Liver (tissue), 9 donors: Measurements from ENCODE around the gene TSN. TPM values are rescaled to one million over a fixed set of nuclear protein-coding genes. Genes with fewer than 3 reads are reported as not detected.

ENCODE experiments used
- DNase-seq: peaks from one replicate; pipeline ENCODE4 v3.0.0-alpha.2; 2017; ENCODE audit warnings: low spot score
- H3K27ac ChIP-seq, 2 donors: one replicate each; pipeline ENCODE4 v1.7.0; 2013; ENCODE audit warnings: inconsistent platforms in 2 of 2, low read length in 2 of 2, control low read depth in 1 of 2, low read depth in 1 of 2, mild to moderate bottlenecking in 1 of 2
- H3K27me3 ChIP-seq, 4 donors: one replicate each; pipeline versions ENCODE4 v1.6.1 to v1.7.0; 2013; ENCODE audit warnings: low read length in 3 of 4, inconsistent platforms in 1 of 4, mild to moderate bottlenecking in 1 of 4, moderate library complexity in 1 of 4; ENCODE audit not compliant: control insufficient read depth in 4 of 4, insufficient read depth in 4 of 4
- H3K36me3 ChIP-seq, 4 donors: one replicate each; pipeline versions ENCODE4 v1.6.1 to v1.7.0; 2013; ENCODE audit warnings: low read length in 3 of 4, mild to moderate bottlenecking in 3 of 4, low read depth in 1 of 4, moderate library complexity in 1 of 4; ENCODE audit not compliant: control insufficient read depth in 4 of 4, insufficient read depth in 3 of 4
- H3K4me1 ChIP-seq, 4 donors: one replicate each; pipeline versions ENCODE4 v1.6.1 to v1.7.0; 2013; ENCODE audit warnings: low read length in 3 of 4, mild to moderate bottlenecking in 3 of 4, moderate library complexity in 1 of 4; ENCODE audit not compliant: control insufficient read depth in 4 of 4, insufficient read depth in 4 of 4
- H3K4me3 ChIP-seq, 3 donors: one replicate each; pipeline versions ENCODE4 v1.6.1 to v1.7.0; 2013; ENCODE audit warnings: low read length in 3 of 3, control low read depth in 1 of 3, low read depth in 1 of 3, mild to moderate bottlenecking in 1 of 3
- H3K9ac ChIP-seq, 2 donors: one replicate each; pipeline ENCODE4 v1.7.0; 2013; ENCODE audit warnings: low read length in 2 of 2, mild to moderate bottlenecking in 2 of 2, moderate library complexity in 2 of 2, control low read depth in 1 of 2, low read depth in 1 of 2
- H3K9me3 ChIP-seq, 4 donors: one replicate each; pipeline versions ENCODE4 v1.6.1 to v1.7.0; 2013; ENCODE audit warnings: low read length in 3 of 4; ENCODE audit not compliant: control insufficient read depth in 4 of 4
- EGR1 ChIP-seq, 2 donors: IDR thresholded peaks; 2 replicates each; pipeline ENCODE4 v1.6.1; 2016 to 2018; ENCODE audit warnings: antibody characterized with exemption in 2 of 2, low read depth in 2 of 2
- FOXA1 ChIP-seq: IDR thresholded peaks from 2 replicates; pipeline ENCODE4 v1.6.1; 2016; ENCODE audit warnings: antibody characterized with exemption
- FOXA2 ChIP-seq: IDR thresholded peaks from 2 replicates; pipeline ENCODE4 v1.6.1; 2016; ENCODE audit warnings: antibody characterized with exemption
- GABPA ChIP-seq, 2 donors: IDR thresholded peaks in 1 of 2; conservative IDR thresholded peaks in 1 of 2; 2 replicates each; pipeline ENCODE4 v1.6.1; 2016; ENCODE audit warnings: antibody characterized with exemption in 2 of 2, mild to moderate bottlenecking in 1 of 2, moderate library complexity in 1 of 2
- HNF4A ChIP-seq, 2 donors: conservative IDR thresholded peaks; 2 replicates each; pipeline ENCODE4 v1.6.1; 2016; ENCODE audit warnings: antibody characterized with exemption in 2 of 2, mild to moderate bottlenecking in 2 of 2
- HNF4G ChIP-seq: IDR thresholded peaks from 2 replicates; pipeline ENCODE4 v1.6.1; 2016; ENCODE audit warnings: antibody characterized with exemption
- JUND ChIP-seq, 2 donors: IDR thresholded peaks; 2 replicates each; pipeline ENCODE4 v1.6.1; 2016; ENCODE audit warnings: antibody characterized with exemption in 2 of 2
- NR2F2 ChIP-seq: IDR thresholded peaks from 2 replicates; pipeline ENCODE4 v1.6.1; 2016; ENCODE audit warnings: antibody characterized with exemption
- RAD21 ChIP-seq, 2 donors: IDR thresholded peaks; 2 replicates each; pipeline ENCODE4 v1.6.1; 2016; ENCODE audit warnings: antibody characterized with exemption in 2 of 2, mild to moderate bottlenecking in 2 of 2
- RXRA ChIP-seq, 2 donors: IDR thresholded peaks; 2 replicates each; pipeline ENCODE4 v1.6.1; 2017 to 2018; ENCODE audit warnings: antibody characterized with exemption in 2 of 2, mild to moderate bottlenecking in 1 of 2
- SP1 ChIP-seq: IDR thresholded peaks from 2 replicates; pipeline ENCODE4 v1.6.1; 2018; ENCODE audit warnings: antibody characterized with exemption, mild to moderate bottlenecking
- TAF1 ChIP-seq: conservative IDR thresholded peaks from 2 replicates; pipeline ENCODE4 v1.6.1; 2016; ENCODE audit warnings: antibody characterized with exemption, mild to moderate bottlenecking
- YY1 ChIP-seq: IDR thresholded peaks from 2 replicates; pipeline ENCODE4 v1.6.1; 2016; ENCODE audit warnings: antibody characterized with exemption, mild to moderate bottlenecking
- WGBS: extraction: QIAGEN DNeasy Blood & Tissue Kit; methylation state at CpG from one replicate; pipeline ENCODE4 v1.1.7; 2013; 5-methylcytosine and 5-hydroxymethylcytosine counted together
- polyA plus RNA-seq, 2 donors: library from polyadenylated mRNA; stranded (reverse) in 1 of 2; unstranded in 1 of 2; fragments of 200-250 nt in 1 of 2; fragments of >200 nt in 1 of 2; fragmentation: Nextera tagmentation in 1 of 2; extraction: Ambion mirVana in 1 of 2; gene quantifications; one replicate each; pipeline versions ENCODE4 v1.2.1 to v1.2.3, GENCODE V29; 2013 to 2015
- total RNA-seq, 2 donors: library from RNA; depleted of rRNA; stranded (reverse); fragments of >200 nt; gene quantifications; one replicate each; pipeline ENCODE4 v1.2.3, GENCODE V29; 2014
- TF ChIP-seq, protein P1 (sequence below): IDR thresholded peaks from 2 replicates; pipeline ENCODE4 v1.6.1; 2016; ENCODE audit warnings: antibody characterized with exemption
- TF ChIP-seq, protein P2 (sequence below): fragments of 150-350 bp; IDR thresholded peaks from 2 replicates; pipeline ENCODE4 v1.5.1; 2017; ENCODE audit warnings: improper control_type of control experiment, low read depth, low read length; ENCODE audit not compliant: missing input control
- TF ChIP-seq, protein P3 (sequence below): IDR thresholded peaks from 2 replicates; pipeline ENCODE4 v1.6.1; 2016; ENCODE audit warnings: antibody characterized with exemption
- TF ChIP-seq, protein P4 (sequence below): IDR thresholded peaks from 2 replicates; pipeline ENCODE4 v1.6.1; 2016; ENCODE audit warnings: antibody characterized with exemption, mild to moderate bottlenecking
- TF ChIP-seq, protein P5 (sequence below): IDR thresholded peaks from 2 replicates; pipeline ENCODE4 v1.6.1; 2016; ENCODE audit warnings: antibody characterized with exemption
- donor health status: healthy.
- donor health status: healthy.
- donor health status: healthy.
- donor health status: healthy.
- donor health status: healthy.

Gene TSN
- total and polyA plus RNA-seq, 4 donors: 17.0 to 30.6 (median 17.7) TPM

DNA sequence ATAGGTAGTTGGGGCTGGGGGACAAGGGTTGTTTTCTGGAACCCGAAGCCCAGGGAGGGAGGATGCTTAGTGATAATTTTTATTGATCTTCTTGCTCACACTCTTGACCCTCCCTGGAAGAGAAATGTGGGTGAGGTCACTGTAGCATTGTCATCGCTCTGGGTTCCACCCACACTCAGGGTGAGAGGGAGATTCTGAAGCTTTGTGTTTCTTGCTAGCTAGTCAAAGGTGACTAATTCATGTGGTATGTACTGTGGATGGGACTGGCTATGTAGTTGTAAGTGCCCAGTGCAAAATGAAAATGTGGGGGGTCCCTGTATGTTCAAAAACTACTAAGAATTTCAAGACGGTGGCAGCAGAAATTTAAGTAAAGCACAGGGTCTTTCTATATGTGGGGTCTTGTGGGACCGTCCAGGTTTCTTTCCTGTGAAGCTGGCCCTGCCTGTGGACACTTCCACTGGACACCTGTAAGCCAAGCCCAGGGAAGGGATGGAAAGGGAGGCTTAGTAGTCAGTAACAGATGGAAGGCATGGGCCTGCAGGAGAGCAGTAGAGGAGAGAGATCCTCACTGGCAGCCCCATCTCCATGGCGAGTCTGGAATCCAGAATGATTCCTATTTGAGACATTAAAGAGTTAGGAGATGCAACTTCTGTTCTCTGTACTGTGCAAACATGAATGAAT, 35.0 kb downstream of the TSN start:
- 65% methylated on average over 5 of the region's 5 CpGs for WGBS
- Histone ChIP-seq H3K9ac (no peak overlapping the region), H3K27me3 (peaks cover 0 to 3% (median 0%) of the 10 kb centered on the region in 4 donors), H3K27ac (no peak overlapping the region), H3K4me3 (no peak overlapping the region), H3K9me3 (peaks cover 0 to 10% (median 6%) of the 10 kb centered on the region in 4 donors), H3K4me1 (no peaks in the 10 kb centered on the region), H3K36me3 (no peaks in the 10 kb centered on the region)
- no peak for DNase-seq
- TF ChIP-seq, protein P1, sequence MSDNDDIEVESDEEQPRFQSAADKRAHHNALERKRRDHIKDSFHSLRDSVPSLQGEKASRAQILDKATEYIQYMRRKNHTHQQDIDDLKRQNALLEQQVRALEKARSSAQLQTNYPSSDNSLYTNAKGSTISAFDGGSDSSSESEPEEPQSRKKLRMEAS: no peak
- TF ChIP-seq JUND (IDR thresholded peaks at IDR 0.05) (no peak), NR2F2 (no peak), HNF4A (conservative IDR thresholded peaks at IDR 0.05) (no peak), GABPA (IDR thresholded peaks at IDR 0.05 in 1 of 2, conservative IDR thresholded peaks at IDR 0.05 in 1 of 2) (no peak), FOXA1 (no peak), SP1 (no peak), TAF1 (no peak), RXRA (IDR thresholded peaks at IDR 0.05) (no peak), FOXA2 (no peak)
- TF ChIP-seq, protein P2, sequence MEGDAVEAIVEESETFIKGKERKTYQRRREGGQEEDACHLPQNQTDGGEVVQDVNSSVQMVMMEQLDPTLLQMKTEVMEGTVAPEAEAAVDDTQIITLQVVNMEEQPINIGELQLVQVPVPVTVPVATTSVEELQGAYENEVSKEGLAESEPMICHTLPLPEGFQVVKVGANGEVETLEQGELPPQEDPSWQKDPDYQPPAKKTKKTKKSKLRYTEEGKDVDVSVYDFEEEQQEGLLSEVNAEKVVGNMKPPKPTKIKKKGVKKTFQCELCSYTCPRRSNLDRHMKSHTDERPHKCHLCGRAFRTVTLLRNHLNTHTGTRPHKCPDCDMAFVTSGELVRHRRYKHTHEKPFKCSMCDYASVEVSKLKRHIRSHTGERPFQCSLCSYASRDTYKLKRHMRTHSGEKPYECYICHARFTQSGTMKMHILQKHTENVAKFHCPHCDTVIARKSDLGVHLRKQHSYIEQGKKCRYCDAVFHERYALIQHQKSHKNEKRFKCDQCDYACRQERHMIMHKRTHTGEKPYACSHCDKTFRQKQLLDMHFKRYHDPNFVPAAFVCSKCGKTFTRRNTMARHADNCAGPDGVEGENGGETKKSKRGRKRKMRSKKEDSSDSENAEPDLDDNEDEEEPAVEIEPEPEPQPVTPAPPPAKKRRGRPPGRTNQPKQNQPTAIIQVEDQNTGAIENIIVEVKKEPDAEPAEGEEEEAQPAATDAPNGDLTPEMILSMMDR: no peak
- TF ChIP-seq, protein P3, sequence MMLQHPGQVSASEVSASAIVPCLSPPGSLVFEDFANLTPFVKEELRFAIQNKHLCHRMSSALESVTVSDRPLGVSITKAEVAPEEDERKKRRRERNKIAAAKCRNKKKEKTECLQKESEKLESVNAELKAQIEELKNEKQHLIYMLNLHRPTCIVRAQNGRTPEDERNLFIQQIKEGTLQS: no peak
- TF ChIP-seq, protein P4, sequence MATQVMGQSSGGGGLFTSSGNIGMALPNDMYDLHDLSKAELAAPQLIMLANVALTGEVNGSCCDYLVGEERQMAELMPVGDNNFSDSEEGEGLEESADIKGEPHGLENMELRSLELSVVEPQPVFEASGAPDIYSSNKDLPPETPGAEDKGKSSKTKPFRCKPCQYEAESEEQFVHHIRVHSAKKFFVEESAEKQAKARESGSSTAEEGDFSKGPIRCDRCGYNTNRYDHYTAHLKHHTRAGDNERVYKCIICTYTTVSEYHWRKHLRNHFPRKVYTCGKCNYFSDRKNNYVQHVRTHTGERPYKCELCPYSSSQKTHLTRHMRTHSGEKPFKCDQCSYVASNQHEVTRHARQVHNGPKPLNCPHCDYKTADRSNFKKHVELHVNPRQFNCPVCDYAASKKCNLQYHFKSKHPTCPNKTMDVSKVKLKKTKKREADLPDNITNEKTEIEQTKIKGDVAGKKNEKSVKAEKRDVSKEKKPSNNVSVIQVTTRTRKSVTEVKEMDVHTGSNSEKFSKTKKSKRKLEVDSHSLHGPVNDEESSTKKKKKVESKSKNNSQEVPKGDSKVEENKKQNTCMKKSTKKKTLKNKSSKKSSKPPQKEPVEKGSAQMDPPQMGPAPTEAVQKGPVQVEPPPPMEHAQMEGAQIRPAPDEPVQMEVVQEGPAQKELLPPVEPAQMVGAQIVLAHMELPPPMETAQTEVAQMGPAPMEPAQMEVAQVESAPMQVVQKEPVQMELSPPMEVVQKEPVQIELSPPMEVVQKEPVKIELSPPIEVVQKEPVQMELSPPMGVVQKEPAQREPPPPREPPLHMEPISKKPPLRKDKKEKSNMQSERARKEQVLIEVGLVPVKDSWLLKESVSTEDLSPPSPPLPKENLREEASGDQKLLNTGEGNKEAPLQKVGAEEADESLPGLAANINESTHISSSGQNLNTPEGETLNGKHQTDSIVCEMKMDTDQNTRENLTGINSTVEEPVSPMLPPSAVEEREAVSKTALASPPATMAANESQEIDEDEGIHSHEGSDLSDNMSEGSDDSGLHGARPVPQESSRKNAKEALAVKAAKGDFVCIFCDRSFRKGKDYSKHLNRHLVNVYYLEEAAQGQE: no peak

DNA sequence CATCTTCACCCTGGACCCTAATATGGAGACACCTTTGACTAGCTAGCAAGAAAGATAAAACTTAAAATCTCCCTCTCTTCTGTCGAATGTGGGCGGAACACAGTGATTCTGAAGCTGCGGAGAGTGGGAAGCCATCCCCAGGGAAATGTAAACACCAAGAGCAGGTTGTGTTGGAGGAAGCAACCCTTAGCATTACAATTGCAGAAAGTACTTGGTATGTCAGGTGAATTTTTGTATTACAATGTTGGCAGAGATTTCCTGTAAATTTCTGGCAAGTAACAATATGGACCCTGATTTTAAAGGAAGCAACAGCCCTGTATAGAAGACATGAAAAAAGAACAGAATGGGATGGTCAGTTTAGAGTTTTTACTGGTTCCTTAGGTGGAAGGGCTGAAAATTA, 35.8 kb downstream of the TSN start:
- no peak overlapping the region for H3K9ac ChIP-seq
- no peaks in the 10 kb centered on the region for H3K4me1 ChIP-seq
- DNase-seq: no peak
- H3K4me3 ChIP-seq: no peak overlapping the region
- 56% methylated on average over 3 of the region's 3 CpGs for WGBS
- no peak overlapping the region for H3K27ac ChIP-seq
- H3K27me3 ChIP-seq: no peaks in the 10 kb centered on the region
- peaks cover 0 to 10% (median 6%) of the 10 kb centered on the region in 4 donors for H3K9me3 ChIP-seq
- H3K36me3 ChIP-seq: no peaks in the 10 kb centered on the region
- TF ChIP-seq FOXA2 (no peak), EGR1 (IDR thresholded peaks at IDR 0.05; ENCODE audit: low read depth in 2 of 2) (no peak), JUND (IDR thresholded peaks at IDR 0.05) (no peak), HNF4A (conservative IDR thresholded peaks at IDR 0.05) (no peak), GABPA (IDR thresholded peaks at IDR 0.05 in 1 of 2, conservative IDR thresholded peaks at IDR 0.05 in 1 of 2) (no peak), RXRA (IDR thresholded peaks at IDR 0.05) (no peak), HNF4G (no peak), RAD21 (IDR thresholded peaks at IDR 0.05) (no peak), TAF1 (no peak), SP1 (no peak), YY1 (no peak), FOXA1 (no peak)
- TF ChIP-seq, protein P1: no peak
- TF ChIP-seq, protein P5, sequence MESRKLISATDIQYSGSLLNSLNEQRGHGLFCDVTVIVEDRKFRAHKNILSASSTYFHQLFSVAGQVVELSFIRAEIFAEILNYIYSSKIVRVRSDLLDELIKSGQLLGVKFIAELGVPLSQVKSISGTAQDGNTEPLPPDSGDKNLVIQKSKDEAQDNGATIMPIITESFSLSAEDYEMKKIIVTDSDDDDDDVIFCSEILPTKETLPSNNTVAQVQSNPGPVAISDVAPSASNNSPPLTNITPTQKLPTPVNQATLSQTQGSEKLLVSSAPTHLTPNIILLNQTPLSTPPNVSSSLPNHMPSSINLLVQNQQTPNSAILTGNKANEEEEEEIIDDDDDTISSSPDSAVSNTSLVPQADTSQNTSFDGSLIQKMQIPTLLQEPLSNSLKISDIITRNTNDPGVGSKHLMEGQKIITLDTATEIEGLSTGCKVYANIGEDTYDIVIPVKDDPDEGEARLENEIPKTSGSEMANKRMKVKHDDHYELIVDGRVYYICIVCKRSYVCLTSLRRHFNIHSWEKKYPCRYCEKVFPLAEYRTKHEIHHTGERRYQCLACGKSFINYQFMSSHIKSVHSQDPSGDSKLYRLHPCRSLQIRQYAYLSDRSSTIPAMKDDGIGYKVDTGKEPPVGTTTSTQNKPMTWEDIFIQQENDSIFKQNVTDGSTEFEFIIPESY: no peak
- TF ChIP-seq, protein P2: no peak
